Mesendoderm (in vitro differentiated cells): ENCODE results near the gene VPS54.
"Not testable (repeated sequence)": the region's sequence is repeated elsewhere in the genome, so short reads cannot be mapped to it uniquely, and the experiment has no call there.

Experiments used
- DNase-seq: peaks from one replicate; pipeline ENCODE4 v3.0.0; 2013
- H2AK5ac ChIP-seq: 2 replicates; pipeline ENCODE4 v1.6.1; 2013; ENCODE audit warnings: low read length, inconsistent platforms
- H2BK120ac ChIP-seq: 2 replicates; pipeline ENCODE4 v1.6.1; 2013; ENCODE audit warnings: low read depth, mild to moderate bottlenecking, low read length, moderate library complexity, mixed read lengths
- H2BK15ac ChIP-seq: replicated peaks from 2 replicates; pipeline ENCODE4 v1.6.1; 2013; ENCODE audit warnings: low read depth, mild to moderate bottlenecking, moderate library complexity
- H2BK5ac ChIP-seq: 2 replicates; pipeline ENCODE4 v1.6.1; 2013; ENCODE audit warnings: low read length, inconsistent platforms
- H3K18ac ChIP-seq: 2 replicates; pipeline ENCODE4 v1.6.1; 2013; ENCODE audit warnings: mild to moderate bottlenecking, low read length, mixed read lengths
- H3K23ac ChIP-seq: one replicate; pipeline ENCODE4 v1.6.1; 2013; ENCODE audit warnings: low read length
- H3K27ac ChIP-seq: 2 replicates; pipeline ENCODE4 v1.5.1; 2013; ENCODE audit warnings: low read depth, mild to moderate bottlenecking, inconsistent platforms, low read length, moderate library complexity
- H3K27me3 ChIP-seq: 2 replicates; pipeline ENCODE4 v1.6.1; 2013; ENCODE audit warnings: low read length, control low read depth, mild to moderate bottlenecking, inconsistent platforms; ENCODE audit not compliant: insufficient read depth, poor library complexity
- H3K36me3 ChIP-seq: 2 replicates; pipeline ENCODE4 v1.6.1; 2013; ENCODE audit warnings: low read length, inconsistent platforms; ENCODE audit not compliant: control insufficient read depth, insufficient read depth
- H3K4ac ChIP-seq: one replicate; pipeline ENCODE4 v1.6.1; 2013; ENCODE audit warnings: low read depth, mild to moderate bottlenecking, low read length, moderate library complexity
- H3K4me1 ChIP-seq: 2 replicates; pipeline ENCODE4 v1.6.1; 2013; ENCODE audit warnings: low read depth, low read length, inconsistent platforms; ENCODE audit not compliant: control insufficient read depth
- H3K4me2 ChIP-seq: 2 replicates; pipeline ENCODE4 v1.6.1; 2013; ENCODE audit warnings: low read length
- H3K4me3 ChIP-seq: 2 replicates; pipeline ENCODE4 v1.5.1; 2013; ENCODE audit warnings: mild to moderate bottlenecking, low read length
- H3K56ac ChIP-seq: one replicate; pipeline ENCODE4 v1.6.1; 2013; ENCODE audit warnings: low read length
- H3K79me1 ChIP-seq: 2 replicates; pipeline ENCODE4 v1.6.1; 2013; ENCODE audit warnings: low read length, inconsistent platforms
- H3K79me2 ChIP-seq: 2 replicates; pipeline ENCODE4 v1.6.1; 2013; ENCODE audit warnings: mild to moderate bottlenecking, low read length; ENCODE audit not compliant: control insufficient read depth, insufficient read depth
- H3K9ac ChIP-seq: 2 replicates; pipeline ENCODE4 v1.6.1; 2013; ENCODE audit warnings: low read length, inconsistent platforms
- H4K5ac ChIP-seq: one replicate; pipeline ENCODE4 v1.6.1; 2013; ENCODE audit warnings: low read length
- H4K8ac ChIP-seq: one replicate; pipeline ENCODE4 v1.6.1; 2013; ENCODE audit warnings: low read depth, mild to moderate bottlenecking, control low read depth, low read length, moderate library complexity
- WGBS: extraction: QIAGEN DNeasy Blood & Tissue Kit; methylation state at CpG from one replicate; pipeline ENCODE4 v1.1.7; 2013; ENCODE audit warnings: low lambda C conversion rate, missing lambda C conversion rate; ENCODE audit not compliant: insufficient coverage; ENCODE audit errors: extremely low coverage; 5-methylcytosine and 5-hydroxymethylcytosine counted together

VPS54 gene

GRCh38 chr2:63990072-63990471 lies 29.2 kb downstream of the VPS54 start:
- Histone ChIP-seq H2AK5ac (no peak overlapping the region), H4K5ac (no peak overlapping the region), H3K4me1 (no peaks in the 10 kb centered on the region), H3K4me2 (no peak overlapping the region), H3K56ac (no peak overlapping the region), H3K4ac (no peak overlapping the region), H3K9ac (no peak overlapping the region), H3K27me3 (no peaks in the 10 kb centered on the region), H3K4me3 (no peak overlapping the region), H3K23ac (no peak overlapping the region), H3K27ac (no peak overlapping the region), H3K36me3 (no peaks in the 10 kb centered on the region), H2BK120ac (no peak overlapping the region), H3K79me1 (peaks cover 2% of the 10 kb centered on the region), H4K8ac (no peak overlapping the region), H2BK5ac (no peak overlapping the region), H2BK15ac (no peak overlapping the region), H3K79me2 (no peaks in the 10 kb centered on the region), H3K18ac (no peak overlapping the region)
- DNase-seq: no peak
- WGBS: no CpG with 5 or more reads among the region's 12 CpGs

- H3K79me2 ChIP-seq, H3K18ac ChIP-seq, H3K27me3 ChIP-seq, H3K36me3 ChIP-seq, H2BK15ac ChIP-seq, H4K8ac ChIP-seq, H3K4me3 ChIP-seq, H3K4ac ChIP-seq, H3K79me1 ChIP-seq, H2BK120ac ChIP-seq, H3K56ac ChIP-seq, H3K27ac ChIP-seq, DNase-seq, H4K5ac ChIP-seq, H3K4me1 ChIP-seq, H3K23ac ChIP-seq, H2BK5ac ChIP-seq, H3K4me2 ChIP-seq, H2AK5ac ChIP-seq, H3K9ac ChIP-seq: not testable (repeated sequence)
- whole genome bisulfite sequencing: no CpG with 5 or more reads among the region's 12 CpGs
Observed at GRCh38 chr2:63988842-63989436, 30.3 kb downstream of the VPS54 start.

GRCh38 chr2:63984606-63985359 lies 34.4 kb downstream of the VPS54 start:
- Histone ChIP-seq H3K4ac (no peak overlapping the region), H3K27me3 (no peaks in the 10 kb centered on the region), H4K5ac (no peak overlapping the region), H4K8ac (no peak overlapping the region), H3K18ac (no peak overlapping the region), H3K79me2 (no peaks in the 10 kb centered on the region), H3K27ac (no peak overlapping the region), H3K4me1 (no peaks in the 10 kb centered on the region), H3K56ac (no peak overlapping the region), H3K23ac (no peak overlapping the region), H3K79me1 (peaks cover 3% of the 10 kb centered on the region), H2BK15ac (no peak overlapping the region), H2AK5ac (no peak overlapping the region), H3K4me3 (no peak overlapping the region), H2BK5ac (no peak overlapping the region), H3K4me2 (no peak overlapping the region), H3K36me3 (no peaks in the 10 kb centered on the region), H2BK120ac (no peak overlapping the region), H3K9ac (no peak overlapping the region)
- DNase-seq: no peak
- WGBS: no CpG with 5 or more reads among the region's 6 CpGs

- no peak overlapping the region for H4K8ac ChIP-seq
- no peak overlapping the region for H3K4ac ChIP-seq
- H3K9ac ChIP-seq: no peak overlapping the region
- no peaks in the 10 kb centered on the region for H3K4me1 ChIP-seq
- H3K56ac ChIP-seq: no peak overlapping the region
- H2BK120ac ChIP-seq: no peak overlapping the region
- no peak for DNase-seq
- H3K27me3 ChIP-seq: no peaks in the 10 kb centered on the region
- H3K23ac ChIP-seq: no peak overlapping the region
- no peak overlapping the region for H2BK15ac ChIP-seq
- no peak overlapping the region for H2BK5ac ChIP-seq
- WGBS: no CpG with 5 or more reads among the region's 2 CpGs
- H3K79me1 ChIP-seq: peaks cover 3% of the 10 kb centered on the region
- no peak overlapping the region for H4K5ac ChIP-seq
- no peaks in the 10 kb centered on the region for H3K36me3 ChIP-seq
- H3K27ac ChIP-seq: no peak overlapping the region
- H3K18ac ChIP-seq: no peak overlapping the region
- H2AK5ac ChIP-seq: no peak overlapping the region
- no peaks in the 10 kb centered on the region for H3K79me2 ChIP-seq
- H3K4me2 ChIP-seq: no peak overlapping the region
- H3K4me3 ChIP-seq: no peak overlapping the region
Observed at GRCh38 chr2:63983986-63984605, 35.1 kb downstream of the VPS54 start.

- no peak overlapping the region for H3K4me3 ChIP-seq
- H3K4me1 ChIP-seq: no peaks in the 10 kb centered on the region
- no peak overlapping the region for H3K27ac ChIP-seq
- H3K79me1 ChIP-seq: peaks cover 3% of the 10 kb centered on the region
- no peak overlapping the region for H3K4me2 ChIP-seq
- H3K79me2 ChIP-seq: no peaks in the 10 kb centered on the region
- no peak for DNase-seq
- no peak overlapping the region for H4K8ac ChIP-seq
- no peak overlapping the region for H2BK15ac ChIP-seq
- no peaks in the 10 kb centered on the region for H3K36me3 ChIP-seq
- no peak overlapping the region for H3K18ac ChIP-seq
- no peak overlapping the region for H3K56ac ChIP-seq
- H2BK120ac ChIP-seq: no peak overlapping the region
- WGBS: no CpG with 5 or more reads among the region's 4 CpGs
- no peak overlapping the region for H4K5ac ChIP-seq
- no peak overlapping the region for H2BK5ac ChIP-seq
- no peaks in the 10 kb centered on the region for H3K27me3 ChIP-seq
- no peak overlapping the region for H3K4ac ChIP-seq
- no peak overlapping the region for H3K9ac ChIP-seq
- no peak overlapping the region for H2AK5ac ChIP-seq
- no peak overlapping the region for H3K23ac ChIP-seq
Observed at GRCh38 chr2:63982335-63982734, 36.9 kb downstream of the VPS54 start.
